ENCODE results near the gene LDLRAD4.
A peak's percentile ranks its signal among the peaks of the same experiment; 100 is the strongest.

The LDLRAD4 gene

GRCh38 chr18:13463526-13464210 is 245.1 kb downstream of the LDLRAD4 start:
- TF ChIP-seq CTCF (IDR thresholded peaks at IDR 0.05; ENCODE audit: extremely low read depth, missing control alignments), result no peak
- no peak for DNase-seq (ENCODE audit: low spot score)

- no peak for TF ChIP-seq CTCF (IDR thresholded peaks at IDR 0.05; ENCODE audit: extremely low read depth, missing control alignments)
- DNase-seq (ENCODE audit: low spot score), result peak; percentile 76
These were observed 246.0 kb downstream of the LDLRAD4 start for GRCh38 chr18:13464432-13465123.

GRCh38 chr18:13465124-13465446 is 246.5 kb downstream of the LDLRAD4 start:
- no peak for TF ChIP-seq CTCF (IDR thresholded peaks at IDR 0.05; ENCODE audit: extremely low read depth, missing control alignments)
- no peak for DNase-seq (ENCODE audit: low spot score)

- TF ChIP-seq CTCF (IDR thresholded peaks at IDR 0.05; ENCODE audit: extremely low read depth, missing control alignments), result no peak
- no peak for DNase-seq (ENCODE audit: low spot score)
These were observed 246.9 kb downstream of the LDLRAD4 start for GRCh38 chr18:13465476-13465875.

GRCh38 chr18:13470516-13471197 is 252.1 kb downstream of the LDLRAD4 start:
- no peak for TF ChIP-seq CTCF (IDR thresholded peaks at IDR 0.05; ENCODE audit: extremely low read depth, missing control alignments)
- no peak for DNase-seq (ENCODE audit: low spot score)

- TF ChIP-seq CTCF (IDR thresholded peaks at IDR 0.05; ENCODE audit: extremely low read depth, missing control alignments), result no peak
- no peak for DNase-seq (ENCODE audit: low spot score)
These were observed 252.8 kb downstream of the LDLRAD4 start for GRCh38 chr18:13471198-13471845.

Measured in GM20000 (cell line).